Esophagus squamous epithelium (tissue), 4 donors: ENCODE results near the gene ZNF609.

Source experiments
- CTCF ChIP-seq, 6 experiments: fragments of 450-650 bp in 4 of 6; fragments of 200-600 bp in 2 of 6; sonication (generic) in 2 of 6; IDR thresholded peaks; one replicate each; pipeline ENCODE4 v1.5.1; 2016 to 2019; ENCODE audit warnings: antibody characterized with exemption in 6 of 6, mild to moderate bottlenecking in 4 of 6, moderate library complexity in 4 of 6
- POLR2A ChIP-seq, 4 donors: fragments of 450-650 bp; IDR thresholded peaks; one replicate each; pipeline ENCODE4 v1.6.1; 2017; ENCODE audit warnings: antibody characterized with exemption in 4 of 4, mild to moderate bottlenecking in 4 of 4, moderate library complexity in 3 of 4

- TF ChIP-seq CTCF (IDR thresholded peaks at IDR 0.05): no peak
- no peak for TF ChIP-seq POLR2A (IDR thresholded peaks at IDR 0.05)
Measured at GRCh38 chr15:64453689-64454037, 6.7 kb upstream of the ZNF609 start.
